ENCODE results near the gene SLC35F1.

GRCh38 chr6:117890172-117890571 lies 16.9 kb upstream of the SLC35F1 start:
- TF ChIP-seq PATZ1 (CRISPR knock-in tag; IDR thresholded peaks at IDR 0.05; ENCODE audit: borderline replicate concordance), result no peak
- TF ChIP-seq CSRNP3 (CRISPR knock-in tag; IDR thresholded peaks at IDR 0.05), result no peak
- TF ChIP-seq ZFP3 (CRISPR knock-in tag; IDR thresholded peaks at IDR 0.05), result no peak
- no peak for TF ChIP-seq TSHZ2 (CRISPR knock-in tag; IDR thresholded peaks at IDR 0.05)
- no peak for TF ChIP-seq RARB (CRISPR knock-in tag; IDR thresholded peaks at IDR 0.05)
- TF ChIP-seq OSR1 (CRISPR knock-in tag; IDR thresholded peaks at IDR 0.05), result no peak
- TF ChIP-seq ARNTL (CRISPR knock-in tag; IDR thresholded peaks at IDR 0.05; ENCODE audit: borderline replicate concordance, low read depth), result no peak
